CD14-positive monocyte (primary cell): ENCODE measurements around the gene CTBP2. TPM values are rescaled to one million over a fixed set of nuclear protein-coding genes. Genes with fewer than 3 reads are reported as not detected.

ENCODE experiments used
- DNase-seq, 3 donors: peaks; one replicate each; pipeline ENCODE4 v3.0.0-alpha.2; 2011 to 2022
- H2AFZ ChIP-seq: 2 replicates; pipeline ENCODE4 v1.6.0; 2012; ENCODE audit warnings: mild to moderate bottlenecking, low read depth, low read length, inconsistent platforms; ENCODE audit not compliant: insufficient read depth, poor library complexity, severe bottlenecking
- H3K27ac ChIP-seq, 2 donors: 1 replicate in 1 of 2; 2 replicates in 1 of 2; pipeline ENCODE4 v1.5.1; 2012 to 2013; ENCODE audit warnings: low read length in 2 of 2, control low read depth in 1 of 2, inconsistent platforms in 1 of 2, low read depth in 1 of 2, mild to moderate bottlenecking in 1 of 2
- H3K27me3 ChIP-seq, 2 donors: one replicate each; pipeline versions ENCODE4 v1.6.0 to v1.6.1; 2011 to 2013; ENCODE audit warnings: low read length in 2 of 2; ENCODE audit not compliant: control insufficient read depth in 2 of 2, insufficient read depth in 2 of 2
- H3K36me3 ChIP-seq, 2 donors: replicated peaks in 1 of 2; 1 replicate in 1 of 2; 2 replicates in 1 of 2; pipeline versions ENCODE4 v1.5.1 to v1.6.1; 2012 to 2013; ENCODE audit warnings: low read length in 2 of 2, control low read depth in 1 of 2, inconsistent platforms in 1 of 2, mild to moderate bottlenecking in 1 of 2; ENCODE audit not compliant: insufficient read depth in 2 of 2, control insufficient read depth in 1 of 2
- H3K4me1 ChIP-seq, 2 donors: 1 replicate in 1 of 2; 2 replicates in 1 of 2; pipeline versions ENCODE4 v1.5.1 to v1.6.1; 2012 to 2013; ENCODE audit warnings: low read length in 2 of 2, control low read depth in 1 of 2, inconsistent platforms in 1 of 2, mild to moderate bottlenecking in 1 of 2, moderate library complexity in 1 of 2; ENCODE audit not compliant: insufficient read depth in 2 of 2, control insufficient read depth in 1 of 2
- H3K4me2 ChIP-seq: replicated peaks from 2 replicates; pipeline ENCODE3; 2012; ENCODE audit warnings: low read length, moderate library complexity, mild to moderate bottlenecking; ENCODE audit not compliant: poor library complexity, severe bottlenecking; ENCODE audit errors: extremely low read depth
- H3K4me3 ChIP-seq, 3 experiments: fragments of 200-600 bp in 1 of 3; sonication (generic) in 1 of 3; replicated peaks in 1 of 3; 1 replicate in 2 of 3; 2 replicates in 1 of 3; pipeline ENCODE4 v1.5.1; 2011 to 2013; ENCODE audit warnings: low read length in 3 of 3, mild to moderate bottlenecking in 3 of 3, control low read depth in 2 of 3, low read depth in 2 of 3, inconsistent platforms in 1 of 3, moderate library complexity in 1 of 3
- H3K79me2 ChIP-seq: 2 replicates; pipeline ENCODE4 v1.6.0; 2012; ENCODE audit warnings: mild to moderate bottlenecking, control low read depth, inconsistent platforms, low read length, moderate library complexity; ENCODE audit not compliant: insufficient read depth
- H3K9ac ChIP-seq: 2 replicates; pipeline ENCODE4 v1.6.0; 2017; ENCODE audit warnings: low read length, mild to moderate bottlenecking; ENCODE audit not compliant: insufficient read depth, poor library complexity, severe bottlenecking
- H3K9me3 ChIP-seq, 2 donors: replicated peaks in 1 of 2; 1 replicate in 1 of 2; 2 replicates in 1 of 2; pipeline versions ENCODE4 v1.5.1 to v1.6.1; 2012 to 2013; ENCODE audit warnings: low read length in 2 of 2, control low read depth in 1 of 2; ENCODE audit not compliant: control insufficient read depth in 1 of 2, insufficient read depth in 1 of 2
- H4K20me1 ChIP-seq: 2 replicates; pipeline ENCODE4 v1.6.0; 2012; ENCODE audit warnings: mild to moderate bottlenecking, low read length, control low read depth, moderate library complexity; ENCODE audit not compliant: insufficient read depth
- H3K27ac Mint-ChIP-seq, 7 donors: one replicate each; pipeline ENCODE4 v1.8.0; 2020; ENCODE audit warnings: mild to moderate bottlenecking in 7 of 7, mixed read lengths in 7 of 7, moderate library complexity in 6 of 7, inconsistent platforms in 2 of 7
- H3K27me3 Mint-ChIP-seq, 3 donors: one replicate each; pipeline ENCODE4 v1.8.0; 2021 to 2022; ENCODE audit warnings: low read depth in 3 of 3, mild to moderate bottlenecking in 3 of 3, mixed read lengths in 3 of 3, moderate library complexity in 3 of 3, inconsistent platforms in 1 of 3
- H3K36me3 Mint-ChIP-seq, 2 donors: one replicate each; pipeline ENCODE4 v1.8.0; 2020; ENCODE audit warnings: mixed read lengths in 2 of 2, inconsistent platforms in 1 of 2, mild to moderate bottlenecking in 1 of 2
- H3K4me1 Mint-ChIP-seq: one replicate; pipeline ENCODE4 v1.8.0; 2020; ENCODE audit warnings: mild to moderate bottlenecking, mixed read lengths
- H3K4me3 Mint-ChIP-seq, 2 donors: one replicate each; pipeline ENCODE4 v1.8.0; 2020; ENCODE audit warnings: mild to moderate bottlenecking in 2 of 2, mixed read lengths in 2 of 2, moderate library complexity in 1 of 2
- H3K9me3 Mint-ChIP-seq, 7 donors: one replicate each; pipeline ENCODE4 v1.8.0; 2020 to 2022; ENCODE audit warnings: mixed read lengths in 7 of 7, mild to moderate bottlenecking in 6 of 7, moderate library complexity in 6 of 7, inconsistent platforms in 2 of 7
- WGBS: methylation state at CpG from one replicate; pipeline ENCODE4 v1.1.5; 2013; ENCODE audit warnings: missing lambda C conversion rate; ENCODE audit not compliant: insufficient coverage; 5-methylcytosine and 5-hydroxymethylcytosine counted together
- intact Hi-C, 2 donors: fragments of 100-400 bp; cut with micrococcal nuclease; formaldehyde crosslinking; loops; one replicate each; pipeline versions ENCODE4 v1.15.0 to v1.15.1; 2023
- polyA plus RNA-seq, 3 donors: library from polyadenylated mRNA; depleted of rRNA in 1 of 3; unstranded in 2 of 3; stranded (reverse) in 1 of 3; fragments of 300-500 nt in 2 of 3; fragments of >200 nt in 1 of 3; fragmentation: Illumina TruSeq in 2 of 3; gene quantifications; 1 replicate in 2 of 3; 2 replicates in 1 of 3; pipeline ENCODE4 v1.2.3, GENCODE V29; 2012 to 2021
- TF ChIP-seq, protein P1 (sequence below): fragments of 200-600 bp; IDR thresholded peaks from one replicate; pipeline ENCODE4 v1.8.0; 2022; ENCODE audit warnings: antibody characterized with exemption, mild to moderate bottlenecking

Gene CTBP2
- polyA plus RNA-seq, 3 donors, result 40.9 to 87.1 (median 41.1) TPM

GRCh38 chr10:125084614-125085257, 75.6 kb downstream of the CTBP2 start:
- Mint-ChIP-seq H3K36me3 (peaks cover 58 to 86% of the 10 kb centered on the region in 2 donors), H3K9me3 (no peaks in the 10 kb centered on the region), H3K4me1 (peaks cover 2% of the 10 kb centered on the region), H3K27ac (peak overlapping the region in 2 of 7 donors; percentile 15 to 66), H3K4me3 (no peak overlapping the region), H3K27me3 (no peaks in the 10 kb centered on the region)
- H3K79me2 ChIP-seq, result peaks cover 98% of the 10 kb centered on the region
- no peaks in the 10 kb centered on the region for H3K27me3 ChIP-seq
- no peak overlapping the region for H3K27ac ChIP-seq
- no peaks in the 10 kb centered on the region for H3K9me3 ChIP-seq
- TF ChIP-seq, protein P1, sequence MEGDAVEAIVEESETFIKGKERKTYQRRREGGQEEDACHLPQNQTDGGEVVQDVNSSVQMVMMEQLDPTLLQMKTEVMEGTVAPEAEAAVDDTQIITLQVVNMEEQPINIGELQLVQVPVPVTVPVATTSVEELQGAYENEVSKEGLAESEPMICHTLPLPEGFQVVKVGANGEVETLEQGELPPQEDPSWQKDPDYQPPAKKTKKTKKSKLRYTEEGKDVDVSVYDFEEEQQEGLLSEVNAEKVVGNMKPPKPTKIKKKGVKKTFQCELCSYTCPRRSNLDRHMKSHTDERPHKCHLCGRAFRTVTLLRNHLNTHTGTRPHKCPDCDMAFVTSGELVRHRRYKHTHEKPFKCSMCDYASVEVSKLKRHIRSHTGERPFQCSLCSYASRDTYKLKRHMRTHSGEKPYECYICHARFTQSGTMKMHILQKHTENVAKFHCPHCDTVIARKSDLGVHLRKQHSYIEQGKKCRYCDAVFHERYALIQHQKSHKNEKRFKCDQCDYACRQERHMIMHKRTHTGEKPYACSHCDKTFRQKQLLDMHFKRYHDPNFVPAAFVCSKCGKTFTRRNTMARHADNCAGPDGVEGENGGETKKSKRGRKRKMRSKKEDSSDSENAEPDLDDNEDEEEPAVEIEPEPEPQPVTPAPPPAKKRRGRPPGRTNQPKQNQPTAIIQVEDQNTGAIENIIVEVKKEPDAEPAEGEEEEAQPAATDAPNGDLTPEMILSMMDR, result no peak
- 96% methylated on average over 13 of the region's 18 CpGs for WGBS
- no peak overlapping the region for H3K9ac ChIP-seq
- H2AFZ ChIP-seq, result no peak overlapping the region
- no peak for DNase-seq
- H3K4me1 ChIP-seq, result no peaks in the 10 kb centered on the region
- no peak overlapping the region for H3K4me2 ChIP-seq
- no peak overlapping the region for H3K4me3 ChIP-seq
- intact Hi-C loops, result no loop called here
- H4K20me1 ChIP-seq, result peaks cover 100% of the 10 kb centered on the region
- peaks cover 31 to 90% of the 10 kb centered on the region in 2 donors for H3K36me3 ChIP-seq

GRCh38 chr10:125084191-125084613, 76.2 kb downstream of the CTBP2 start:
- Histone ChIP-seq H3K27me3 (no peaks in the 10 kb centered on the region), H3K9ac (no peak overlapping the region), H3K36me3 (peaks cover 29 to 88% of the 10 kb centered on the region in 2 donors), H3K4me2 (no peak overlapping the region), H4K20me1 (peaks cover 100% of the 10 kb centered on the region), H3K79me2 (peaks cover 98% of the 10 kb centered on the region), H3K4me1 (no peaks in the 10 kb centered on the region), H3K4me3 (no peak overlapping the region), H2AFZ (no peak overlapping the region), H3K9me3 (no peaks in the 10 kb centered on the region), H3K27ac (no peak overlapping the region)
- Mint-ChIP-seq H3K27ac (peak overlapping the region in 2 of 7 donors; percentile 26 to 46), H3K36me3 (peaks cover 56 to 82% of the 10 kb centered on the region in 2 donors), H3K4me3 (no peak overlapping the region), H3K27me3 (no peaks in the 10 kb centered on the region), H3K4me1 (peaks cover 2% of the 10 kb centered on the region), H3K9me3 (no peaks in the 10 kb centered on the region)
- 93% methylated on average over 9 of the region's 11 CpGs for WGBS
- TF ChIP-seq, protein P1, result no peak
- intact Hi-C loops, result no loop called here
- DNase-seq, result no peak
